ENCODE data around the gene TRRAP. TPM values are rescaled to one million over a fixed set of nuclear protein-coding genes. Genes with fewer than 3 reads are reported as not detected.

The TRRAP gene
- total RNA-seq, 1 experiment from 2014 or later, result 55.4 TPM

DNA sequence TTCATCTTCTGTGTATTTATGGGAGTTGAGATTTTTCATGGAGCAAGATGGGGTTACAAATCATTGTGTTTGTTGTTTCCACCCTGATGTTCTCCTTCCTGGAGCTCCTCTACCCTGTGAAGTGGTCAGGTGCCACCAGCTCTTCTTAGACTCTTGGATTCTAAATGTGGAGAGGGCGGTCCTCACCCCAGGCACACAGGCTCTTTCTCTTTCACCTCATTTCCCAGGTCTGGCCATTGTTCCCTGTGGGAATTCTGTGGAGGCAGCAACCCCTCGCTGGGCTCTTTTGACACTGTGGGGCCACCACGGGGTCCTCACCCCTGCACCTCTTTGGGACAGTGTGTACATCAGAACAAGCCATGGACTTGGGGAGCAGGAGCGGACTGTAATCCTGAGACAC is 95.9 kb downstream of the TRRAP start:
- H3K4me3 ChIP-seq (ENCODE audit: low read depth, low read length), result no peak overlapping the region
- H3K4me1 ChIP-seq, result no peaks in the 10 kb centered on the region
- no TSS peak for BruUV-seq (replicated peaks)
- TF ChIP-seq, protein P1, sequence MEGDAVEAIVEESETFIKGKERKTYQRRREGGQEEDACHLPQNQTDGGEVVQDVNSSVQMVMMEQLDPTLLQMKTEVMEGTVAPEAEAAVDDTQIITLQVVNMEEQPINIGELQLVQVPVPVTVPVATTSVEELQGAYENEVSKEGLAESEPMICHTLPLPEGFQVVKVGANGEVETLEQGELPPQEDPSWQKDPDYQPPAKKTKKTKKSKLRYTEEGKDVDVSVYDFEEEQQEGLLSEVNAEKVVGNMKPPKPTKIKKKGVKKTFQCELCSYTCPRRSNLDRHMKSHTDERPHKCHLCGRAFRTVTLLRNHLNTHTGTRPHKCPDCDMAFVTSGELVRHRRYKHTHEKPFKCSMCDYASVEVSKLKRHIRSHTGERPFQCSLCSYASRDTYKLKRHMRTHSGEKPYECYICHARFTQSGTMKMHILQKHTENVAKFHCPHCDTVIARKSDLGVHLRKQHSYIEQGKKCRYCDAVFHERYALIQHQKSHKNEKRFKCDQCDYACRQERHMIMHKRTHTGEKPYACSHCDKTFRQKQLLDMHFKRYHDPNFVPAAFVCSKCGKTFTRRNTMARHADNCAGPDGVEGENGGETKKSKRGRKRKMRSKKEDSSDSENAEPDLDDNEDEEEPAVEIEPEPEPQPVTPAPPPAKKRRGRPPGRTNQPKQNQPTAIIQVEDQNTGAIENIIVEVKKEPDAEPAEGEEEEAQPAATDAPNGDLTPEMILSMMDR (IDR thresholded peaks at IDR 0.05; ENCODE audit: insufficient read depth in 1 of 2, low read depth in 1 of 2, low read length in 1 of 2, severe bottlenecking in 1 of 2, unreplicated experiment in 1 of 2), result no peak
- no peaks in the 10 kb centered on the region for H3K9me3 ChIP-seq
- ChIA-PET POLR2A (no interaction called here), CTCF (no interaction called here)
- no peaks in the 10 kb centered on the region for H3K27me3 ChIP-seq (replicated peaks; ENCODE audit: control insufficient read depth, insufficient read depth, low read length)
- H3K36me3 ChIP-seq (ENCODE audit: control insufficient read depth, insufficient read depth, low read length), result peaks cover 5% of the 10 kb centered on the region
- H3K4me3 Mint-ChIP-seq (ENCODE audit: unreplicated experiment), result no peak overlapping the region
- intact Hi-C loops (cut with micrococcal nuclease; ENCODE audit: unreplicated experiment), result no loop called here
- no peaks in the 10 kb centered on the region for H3K27me3 Mint-ChIP-seq (ENCODE audit: insufficient read depth, unreplicated experiment)
- no peaks in the 10 kb centered on the region for H3K9me3 Mint-ChIP-seq (ENCODE audit: unreplicated experiment)
- H3K4me1 Mint-ChIP-seq (ENCODE audit: low read depth, unreplicated experiment), result no peaks in the 10 kb centered on the region
- no peak for DNase-seq
- H3K36me3 Mint-ChIP-seq (ENCODE audit: insufficient read depth, unreplicated experiment), result peaks cover 91% of the 10 kb centered on the region
- H3K27ac Mint-ChIP-seq (ENCODE audit: unreplicated experiment), result no peak overlapping the region

- H3K9me3 ChIP-seq, result no peaks in the 10 kb centered on the region
- no peak overlapping the region for H3K4me3 ChIP-seq (ENCODE audit: low read depth, low read length)
- intact Hi-C loops (cut with micrococcal nuclease; ENCODE audit: unreplicated experiment), result no loop called here
- H3K36me3 ChIP-seq (ENCODE audit: control insufficient read depth, insufficient read depth, low read length), result peaks cover 5% of the 10 kb centered on the region
- peaks cover 91% of the 10 kb centered on the region for H3K36me3 Mint-ChIP-seq (ENCODE audit: insufficient read depth, unreplicated experiment)
- ChIA-PET CTCF (no interaction called here), POLR2A (no interaction called here)
- no peak overlapping the region for H3K27ac Mint-ChIP-seq (ENCODE audit: unreplicated experiment)
- H3K4me1 Mint-ChIP-seq (ENCODE audit: low read depth, unreplicated experiment), result no peaks in the 10 kb centered on the region
- no peaks in the 10 kb centered on the region for H3K9me3 Mint-ChIP-seq (ENCODE audit: unreplicated experiment)
- no peak overlapping the region for H3K4me3 Mint-ChIP-seq (ENCODE audit: unreplicated experiment)
- no peaks in the 10 kb centered on the region for H3K4me1 ChIP-seq
- H3K27me3 Mint-ChIP-seq (ENCODE audit: insufficient read depth, unreplicated experiment), result no peaks in the 10 kb centered on the region
- H3K27me3 ChIP-seq (replicated peaks; ENCODE audit: control insufficient read depth, insufficient read depth, low read length), result no peaks in the 10 kb centered on the region
- no peak for DNase-seq
- TF ChIP-seq, protein P1 (IDR thresholded peaks at IDR 0.05; ENCODE audit: insufficient read depth in 1 of 2, low read depth in 1 of 2, low read length in 1 of 2, severe bottlenecking in 1 of 2, unreplicated experiment in 1 of 2), result no peak
- BruUV-seq (replicated peaks), result no TSS peak
Measured at GRCh38 chr7:98974906-98975816, 96.8 kb downstream of the TRRAP start.

GRCh38 chr7:98976396-98977185 is 98.3 kb downstream of the TRRAP start:
- DNase-seq, result no peak
- H3K9me3 Mint-ChIP-seq (ENCODE audit: unreplicated experiment), result no peaks in the 10 kb centered on the region
- no peak overlapping the region for H3K27ac Mint-ChIP-seq (ENCODE audit: unreplicated experiment)
- no TSS peak for BruUV-seq (replicated peaks)
- TF ChIP-seq, protein P1 (IDR thresholded peaks at IDR 0.05; ENCODE audit: insufficient read depth in 1 of 2, low read depth in 1 of 2, low read length in 1 of 2, severe bottlenecking in 1 of 2, unreplicated experiment in 1 of 2), result no peak
- Histone ChIP-seq H3K4me1 (no peaks in the 10 kb centered on the region), H3K9me3 (no peaks in the 10 kb centered on the region), H3K36me3 (ENCODE audit: control insufficient read depth, insufficient read depth, low read length) (peaks cover 5% of the 10 kb centered on the region), H3K4me3 (ENCODE audit: low read depth, low read length) (no peak overlapping the region), H3K27me3 (replicated peaks; ENCODE audit: control insufficient read depth, insufficient read depth, low read length) (no peaks in the 10 kb centered on the region)
- ChIA-PET POLR2A (no interaction called here), CTCF (no interaction called here)
- H3K4me1 Mint-ChIP-seq (ENCODE audit: low read depth, unreplicated experiment), result no peaks in the 10 kb centered on the region
- peaks cover 91% of the 10 kb centered on the region for H3K36me3 Mint-ChIP-seq (ENCODE audit: insufficient read depth, unreplicated experiment)
- H3K27me3 Mint-ChIP-seq (ENCODE audit: insufficient read depth, unreplicated experiment), result no peaks in the 10 kb centered on the region
- H3K4me3 Mint-ChIP-seq (ENCODE audit: unreplicated experiment), result no peak overlapping the region
- intact Hi-C loops (cut with micrococcal nuclease; ENCODE audit: unreplicated experiment), result no loop called here
